SKM-1 (cell line): ENCODE measurements around the gene FOXJ3.
A peak's percentile ranks its signal among the peaks of the same experiment; 100 is the strongest.

Source experiments
- DNase-seq: peaks from one replicate; lab custom pipeline; 2025; ENCODE audit not compliant: unreplicated experiment; lab: John Stamatoyannopoulos, UW

FOXJ3 gene

GRCh38 chr1:42335050-42335808, at the start of gene FOXJ3:
Gene FOXJ3, minus strand, starts transcription at chr1:42335235. Its CDS starts 24,142 bp downstream, at chr1:42311093.
- DNase-seq: peak; percentile 75

- no peak for DNase-seq
Measured at GRCh38 chr1:42381280-42381673, 46.2 kb upstream of the FOXJ3 start.

GRCh38 chr1:42380586-42381279, 45.7 kb upstream of the FOXJ3 start, which contains the start of gene RIMKLA:
Gene RIMKLA, plus strand, starts transcription at chr1:42380792. Its CDS starts 143 bp downstream, at chr1:42380935.
- DNase-seq: no peak

GRCh38 chr1:42379794-42380585, 45.0 kb upstream of the FOXJ3 start:
- no peak for DNase-seq

- no peak for DNase-seq
Measured at GRCh38 chr1:42372796-42373195, 37.8 kb upstream of the FOXJ3 start.

GRCh38 chr1:42370876-42371549, 36.0 kb upstream of the FOXJ3 start:
- no peak for DNase-seq

GRCh38 chr1:42369471-42369870, 34.4 kb upstream of the FOXJ3 start:
- no peak for DNase-seq

GRCh38 chr1:42368096-42368795, 33.2 kb upstream of the FOXJ3 start:
- no peak for DNase-seq

- no peak for DNase-seq
Measured at GRCh38 chr1:42365118-42365517, 30.1 kb upstream of the FOXJ3 start.

GRCh38 chr1:42364542-42364941, 29.5 kb upstream of the FOXJ3 start:
- DNase-seq: no peak

GRCh38 chr1:42364089-42364488, 29.1 kb upstream of the FOXJ3 start:
- DNase-seq: no peak

- no peak for DNase-seq
Measured at GRCh38 chr1:42359466-42359865, 24.4 kb upstream of the FOXJ3 start.

GRCh38 chr1:42358791-42359190, 23.8 kb upstream of the FOXJ3 start:
- no peak for DNase-seq

- DNase-seq: no peak
Measured at GRCh38 chr1:42350086-42350485, 15.1 kb upstream of the FOXJ3 start.

GRCh38 chr1:42348498-42348897, 13.5 kb upstream of the FOXJ3 start:
- DNase-seq: no peak

GRCh38 chr1:42343049-42343448, 8.0 kb upstream of the FOXJ3 start:
- DNase-seq: no peak

- no peak for DNase-seq
Measured at GRCh38 chr1:42340901-42341300, 5.9 kb upstream of the FOXJ3 start.

- DNase-seq: no peak
Measured at GRCh38 chr1:42340093-42340492, 5.1 kb upstream of the FOXJ3 start.

- DNase-seq: no peak
Measured at GRCh38 chr1:42336978-42337377, 1.9 kb upstream of the FOXJ3 start.

- no peak for DNase-seq
Measured at GRCh38 chr1:42335809-42336518, 929 bp upstream of the FOXJ3 start.
